HepG2 (cell line): ENCODE measurements around the gene NMT2. TPM values are rescaled to one million over a fixed set of nuclear protein-coding genes. Genes with fewer than 3 reads are reported as not detected.

Source experiments
- ATAC-seq: fragments of 200-7000 bp; cut with Tn5 transposase; 3 replicates; pipeline ENCODE4 v1.9.1; 2020; ENCODE audit warnings: mild to moderate bottlenecking, moderate library complexity
- BruUV-seq: library from RNA; stranded (reverse); fragments of 400-500 nt; replicated peaks from 2 replicates; lab custom pipeline; 2021; lab: Mats Ljungman, UMichigan
- CTCF ChIA-PET: fragments of 300-600 bp; formaldehyde crosslinking; extraction: SDS; loops from one replicate; lab custom pipeline; 2021; ENCODE audit warnings: low total read pairs, inconsistent platforms, low intra/inter-chr PET ratio; lab: Yijun Ruan, JAX
- POLR2A ChIA-PET: fragments of 350-600 bp; sonication (Branson Sonifier 250); formaldehyde crosslinking; loops from one replicate; lab custom pipeline; 2020; ENCODE audit warnings: antibody characterized with exemption, inconsistent platforms; lab: Yijun Ruan, JAX
- DNase-seq: peaks from one replicate; pipeline ENCODE4 v3.0.0-alpha.2; 2015; ENCODE audit warnings: low spot score
- FAIRE-seq: peaks from 3 replicates; lab custom pipeline; 2011; peaks lifted over from hg19 to GRCh38; lab: Jason Lieb, UNC
- H2AFZ ChIP-seq: one replicate; pipeline ENCODE4 v1.6.1; 2011; ENCODE audit warnings: low read length, inconsistent platforms
- H3K27ac ChIP-seq: fragments of 300-600 bp; 3 replicates; pipeline ENCODE4 v1.8.0; 2011; ENCODE audit warnings: mixed run types, mild to moderate bottlenecking, mixed read lengths, low read length, inconsistent platforms; ENCODE audit not compliant: insufficient read depth; ENCODE audit errors: extremely low read length
- H3K27me3 ChIP-seq, 2 experiments: fragments of 200-600 bp in 1 of 2; 2 replicates in 1 of 2; 3 replicates in 1 of 2; pipeline versions ENCODE4 v1.6.0 to v1.8.0; 2011; ENCODE audit warnings: low read length in 2 of 2, mild to moderate bottlenecking in 2 of 2, moderate library complexity in 2 of 2, inconsistent platforms in 1 of 2; ENCODE audit not compliant: insufficient read depth in 2 of 2, control insufficient read depth in 1 of 2
- H3K36me3 ChIP-seq, 2 experiments: fragments of 200-600 bp in 1 of 2; replicated peaks in 1 of 2; 2 replicates in 1 of 2; 3 replicates in 1 of 2; pipeline versions ENCODE4 v1.5.1 to v1.8.0; 2011; ENCODE audit warnings: low read length in 2 of 2, inconsistent platforms in 1 of 2; ENCODE audit not compliant: insufficient read depth in 2 of 2, control insufficient read depth in 1 of 2
- H3K4me1 ChIP-seq: 2 replicates; pipeline ENCODE4 v1.5.1; 2012; ENCODE audit warnings: low read length, inconsistent platforms; ENCODE audit not compliant: insufficient read depth
- H3K4me2 ChIP-seq: 2 replicates; pipeline ENCODE4 v1.6.0; 2011; ENCODE audit warnings: low read depth, low read length, inconsistent platforms
- H3K4me3 ChIP-seq, 3 experiments: fragments of 200-600 bp in 1 of 3; sonication (generic), shearing (Covaris generic) in 1 of 3; replicated peaks in 1 of 3; 2 replicates each; pipeline ENCODE4 v1.5.1; 2011 to 2016; ENCODE audit warnings: low read length in 3 of 3, inconsistent platforms in 2 of 3, low read depth in 2 of 3, mild to moderate bottlenecking in 2 of 3, control low read depth in 1 of 3, mixed read lengths in 1 of 3; ENCODE audit not compliant: insufficient read depth in 1 of 3
- H3K79me2 ChIP-seq: one replicate; pipeline ENCODE4 v1.6.1; 2011; ENCODE audit warnings: low read length, inconsistent platforms; ENCODE audit not compliant: insufficient read depth
- H3K9ac ChIP-seq: 2 replicates; pipeline ENCODE4 v1.6.0; 2011; ENCODE audit warnings: mild to moderate bottlenecking, low read depth, low read length, inconsistent platforms; ENCODE audit not compliant: insufficient read depth
- H3K9me3 ChIP-seq: 2 replicates; pipeline ENCODE4 v1.5.1; 2012; ENCODE audit warnings: mild to moderate bottlenecking, low read length
- H4K20me1 ChIP-seq: 2 replicates; pipeline ENCODE4 v1.6.0; 2011; ENCODE audit warnings: inconsistent platforms, mild to moderate bottlenecking, low read length, moderate library complexity; ENCODE audit not compliant: insufficient read depth
- CHCHD3 ChIP-seq: sonication (generic); formaldehyde crosslinking; IDR thresholded peaks from 2 replicates; pipeline ENCODE4 v1.8.0; 2022; ENCODE audit warnings: mild to moderate bottlenecking, missing genetic modification reagents, moderate library complexity
- HIVEP1 ChIP-seq: sonication (generic); formaldehyde crosslinking; IDR thresholded peaks from 2 replicates; pipeline ENCODE4 v1.4.0; 2020; ENCODE audit warnings: mild to moderate bottlenecking, missing genetic modification reagents
- KLF6 ChIP-seq: IDR thresholded peaks from 2 replicates; pipeline ENCODE4 v1.8.0; 2016; ENCODE audit warnings: missing biosample characterization, missing genetic modification reagents
- RBM22 ChIP-seq: fragments of 200-400 bp; formaldehyde crosslinking; optimal IDR thresholded peaks from 2 replicates; pipeline ENCODE3; 2017; ENCODE audit warnings: mild to moderate bottlenecking, low read length, moderate library complexity
- SMARCE1 ChIP-seq: fragments of 450-650 bp; IDR thresholded peaks from 2 replicates; pipeline ENCODE4 v1.6.1; 2017; ENCODE audit warnings: borderline replicate concordance
- ZNF33A ChIP-seq: sonication (generic); formaldehyde crosslinking; IDR thresholded peaks from 2 replicates; pipeline ENCODE4 v1.5.1; 2020; ENCODE audit warnings: missing genetic modification reagents, mild to moderate bottlenecking, moderate library complexity, borderline replicate concordance
- WGBS: methylation state at CpG from one replicate; pipeline ENCODE4 v1.1.6; 2017; ENCODE audit warnings: low lambda C conversion rate; 5-methylcytosine and 5-hydroxymethylcytosine counted together
- in situ Hi-C: cut with HindIII; loops from 2 replicates; pipeline ENCODE4 v1.10.0; 2017; ENCODE audit warnings: low pct_unique_long_range_greater_than_20kb; ENCODE audit not compliant: extremely low pct_ligation_motif_present
- intact Hi-C: fragments of 100-400 bp; cut with micrococcal nuclease; formaldehyde crosslinking; loops from one replicate; pipeline ENCODE4 v1.10.0; 2022; ENCODE audit not compliant: unreplicated experiment
- polyA plus RNA-seq, 8 experiments: library from polyadenylated mRNA; depleted of rRNA in 3 of 8; stranded (reverse) in 7 of 8; unstranded in 1 of 8; fragments of >200 nt; fragmentation: Illumina TruSeq in 4 of 8; extraction: Trizol in 4 of 8; gene quantifications; 2 replicates each; pipeline versions ENCODE4 v1.2.1 to v1.2.3, GENCODE V29; 2011 to 2016; ENCODE audit warnings: low read depth in 4 of 8, missing spikeins in 1 of 8, mixed read lengths in 1 of 8; ENCODE audit not compliant: insufficient read depth in 1 of 8
- total RNA-seq, 5 experiments: library from RNA; depleted of rRNA; stranded (reverse); fragments of >200 nt; fragmentation: Illumina TruSeq; extraction: Trizol; gene quantifications; 2 replicates each; pipeline ENCODE4 v1.2.3, GENCODE V29; 2016; ENCODE audit warnings: low read depth in 1 of 5
- TF ChIP-seq, protein P1 (sequence below): sonication (generic); formaldehyde crosslinking; IDR thresholded peaks from 2 replicates; pipeline ENCODE4 v1.8.1; 2022; ENCODE audit warnings: low read depth, mild to moderate bottlenecking, missing genetic modification reagents

NMT2 gene
- total and polyA plus RNA-seq, 2 of the 13 experiments (the other 11 are each of a cell fraction or from before 2014, with no cell fraction given), result 10.1 to 23.8 TPM

DNA sequence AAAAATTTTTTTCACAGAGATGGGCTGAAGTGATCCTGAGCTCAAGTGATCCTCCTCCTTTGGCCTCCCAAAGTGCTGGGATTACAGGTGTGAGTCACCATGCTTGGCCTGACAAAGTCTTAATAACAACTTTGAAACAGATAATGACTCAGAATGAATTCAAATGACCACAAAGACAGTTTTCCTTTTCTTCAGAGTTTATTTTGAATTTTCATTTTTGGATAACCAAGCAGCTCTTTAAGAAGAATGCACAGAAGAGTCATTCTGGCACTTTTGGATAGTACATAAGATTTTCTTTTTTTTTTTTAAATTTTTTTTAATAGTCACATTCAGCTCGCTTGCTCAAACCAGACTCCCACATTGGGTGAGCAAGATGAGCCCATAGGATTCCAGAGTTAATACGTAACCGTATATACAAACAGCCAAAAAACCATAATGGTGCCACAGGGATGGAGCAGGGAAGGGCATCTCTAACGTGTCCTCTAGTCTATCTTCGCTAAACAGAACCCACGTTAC is 43.0 kb upstream of the NMT2 start:
- no peak overlapping the region for H2AFZ ChIP-seq
- DNase-seq (no peak), ATAC-seq (no peak), FAIRE-seq (no peak)
- no TSS peak for BruUV-seq
- intact Hi-C loops (loop anchor here (2.0 kb wide), 1 partner anchor 161 kb away; no protein-coding TSS in a partner anchor), in situ Hi-C loops (no loop called here)
- no peaks in the 10 kb centered on the region for H3K9me3 ChIP-seq
- H3K4me2 ChIP-seq, result no peak overlapping the region
- H3K79me2 ChIP-seq, result no peaks in the 10 kb centered on the region
- H3K27ac ChIP-seq, result no peak overlapping the region
- ChIA-PET POLR2A (no interaction called here), CTCF (interaction anchor here (2.4 kb wide), 1 partner anchor 160 kb away, joined by 16 read pairs; the partner anchor contains the start of gene FAM171A1)
- peaks cover 16 to 37% of the 10 kb centered on the region in 2 experiments; a peak in 4 of 5 replicates for H3K36me3 ChIP-seq
- H3K4me1 ChIP-seq, result no peaks in the 10 kb centered on the region
- H3K9ac ChIP-seq, result no peak overlapping the region
- 98% methylated on average over 6 of the region's 6 CpGs for WGBS
- no peak for TF ChIP-seq ZNF33A (CRISPR knock-in tag)
- TF ChIP-seq HIVEP1 (CRISPR knock-in tag), result no peak
- no peak for TF ChIP-seq KLF6 (CRISPR knock-in tag)
- TF ChIP-seq, protein P1, sequence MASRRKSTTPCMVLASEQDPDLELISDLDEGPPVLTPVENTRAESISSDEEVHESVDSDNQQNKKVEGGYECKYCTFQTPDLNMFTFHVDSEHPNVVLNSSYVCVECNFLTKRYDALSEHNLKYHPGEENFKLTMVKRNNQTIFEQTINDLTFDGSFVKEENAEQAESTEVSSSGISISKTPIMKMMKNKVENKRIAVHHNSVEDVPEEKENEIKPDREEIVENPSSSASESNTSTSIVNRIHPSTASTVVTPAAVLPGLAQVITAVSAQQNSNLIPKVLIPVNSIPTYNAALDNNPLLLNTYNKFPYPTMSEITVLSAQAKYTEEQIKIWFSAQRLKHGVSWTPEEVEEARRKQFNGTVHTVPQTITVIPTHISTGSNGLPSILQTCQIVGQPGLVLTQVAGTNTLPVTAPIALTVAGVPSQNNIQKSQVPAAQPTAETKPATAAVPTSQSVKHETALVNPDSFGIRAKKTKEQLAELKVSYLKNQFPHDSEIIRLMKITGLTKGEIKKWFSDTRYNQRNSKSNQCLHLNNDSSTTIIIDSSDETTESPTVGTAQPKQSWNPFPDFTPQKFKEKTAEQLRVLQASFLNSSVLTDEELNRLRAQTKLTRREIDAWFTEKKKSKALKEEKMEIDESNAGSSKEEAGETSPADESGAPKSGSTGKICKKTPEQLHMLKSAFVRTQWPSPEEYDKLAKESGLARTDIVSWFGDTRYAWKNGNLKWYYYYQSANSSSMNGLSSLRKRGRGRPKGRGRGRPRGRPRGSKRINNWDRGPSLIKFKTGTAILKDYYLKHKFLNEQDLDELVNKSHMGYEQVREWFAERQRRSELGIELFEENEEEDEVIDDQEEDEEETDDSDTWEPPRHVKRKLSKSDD (CRISPR knock-in tag), result no peak
- TF ChIP-seq CHCHD3, result no peak
- peak; percentile 54 for TF ChIP-seq RBM22
- no peak for TF ChIP-seq SMARCE1
- no peaks in the 10 kb centered on the region for H3K27me3 ChIP-seq
- no peaks in the 10 kb centered on the region for H4K20me1 ChIP-seq
- H3K4me3 ChIP-seq, result no peak overlapping the region
